Activated gamma-delta T cell treated with Interleukin-2 at 50 U/mL for 16 hours (primary cell): Measurements from ENCODE around the gene PIP5KL1.
A peak's percentile ranks its signal among the peaks of the same experiment; 100 is the strongest.

Source experiments
- DNase-seq: peaks from one replicate; pipeline ENCODE4 v3.0.0-alpha.2; 2020

PIP5KL1 gene

GRCh38 chr9:127968042-127968441 lies 37.5 kb upstream of the PIP5KL1 start:
- DNase-seq = peak; percentile 10

GRCh38 chr9:127967151-127967809 lies 36.7 kb upstream of the PIP5KL1 start:
- DNase-seq = peak; percentile 5

- no peak for DNase-seq
These were observed 36.0 kb upstream of the PIP5KL1 start for GRCh38 chr9:127966416-127967150.

- no peak for DNase-seq
These were observed 35.4 kb upstream of the PIP5KL1 start for GRCh38 chr9:127965953-127966352.

- DNase-seq = no peak
These were observed 32.9 kb upstream of the PIP5KL1 start for GRCh38 chr9:127963359-127964064.

GRCh38 chr9:127963041-127963358 lies 32.4 kb upstream of the PIP5KL1 start:
- no peak for DNase-seq

GRCh38 chr9:127962278-127962677 lies 31.7 kb upstream of the PIP5KL1 start:
- DNase-seq = no peak

- no peak for DNase-seq
These were observed 31.1 kb upstream of the PIP5KL1 start for GRCh38 chr9:127961613-127962155.

- no peak for DNase-seq
These were observed 30.5 kb upstream of the PIP5KL1 start for GRCh38 chr9:127961155-127961490.

GRCh38 chr9:127960410-127961154 lies 30.0 kb upstream of the PIP5KL1 start:
- DNase-seq = no peak

- no peak for DNase-seq
These were observed 29.3 kb upstream of the PIP5KL1 start for GRCh38 chr9:127959841-127960409.

- no peak for DNase-seq
These were observed 28.8 kb upstream of the PIP5KL1 start for GRCh38 chr9:127959398-127959797.

GRCh38 chr9:127958728-127959127 lies 28.2 kb upstream of the PIP5KL1 start:
- no peak for DNase-seq

- DNase-seq = peak; percentile 78
These were observed 24.9 kb upstream of the PIP5KL1 start for GRCh38 chr9:127955294-127956015.

GRCh38 chr9:127954831-127955293 lies 24.3 kb upstream of the PIP5KL1 start:
- DNase-seq = no peak

GRCh38 chr9:127953768-127954505 lies 23.4 kb upstream of the PIP5KL1 start:
- no peak for DNase-seq

- no peak for DNase-seq
These were observed 22.6 kb upstream of the PIP5KL1 start for GRCh38 chr9:127953154-127953553.

- no peak for DNase-seq
These were observed 20.1 kb upstream of the PIP5KL1 start for GRCh38 chr9:127950513-127951289.

GRCh38 chr9:127949827-127950512 lies 19.4 kb upstream of the PIP5KL1 start:
- no peak for DNase-seq
